ENCODE data around the gene PABPC3. TPM values are rescaled to one million over a fixed set of nuclear protein-coding genes. Genes with fewer than 3 reads are reported as not detected.

Gene PABPC3
- total and polyA plus RNA-seq, 2 donors (not counting 1 experiment from before 2014, with no cell fraction given), result 0.17 to 0.27 TPM

DNA sequence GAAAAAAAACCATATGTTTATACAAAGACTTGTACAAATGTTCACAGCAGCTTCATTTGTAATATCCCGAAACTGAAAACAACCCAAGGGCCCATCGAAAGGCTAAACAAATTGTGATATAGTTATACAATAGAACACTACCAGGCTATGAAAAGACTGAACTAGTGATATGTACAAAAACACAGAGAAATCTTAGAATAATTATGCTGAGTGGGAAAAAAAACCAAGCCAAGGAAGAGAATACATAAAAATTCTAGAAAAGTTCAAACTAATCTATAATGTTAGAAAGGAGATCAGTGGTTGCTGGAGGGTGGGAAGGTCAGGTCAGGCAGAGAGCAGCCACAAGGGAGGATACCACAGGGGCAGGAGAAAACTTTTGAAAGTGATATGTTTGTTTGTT is 7.8 kb downstream of the PABPC3 start:
- TF ChIP-seq EZH2 (IDR thresholded peaks at IDR 0.05; ENCODE audit: low read length, missing control alignments), result no peak
- TF ChIP-seq, protein P1, sequence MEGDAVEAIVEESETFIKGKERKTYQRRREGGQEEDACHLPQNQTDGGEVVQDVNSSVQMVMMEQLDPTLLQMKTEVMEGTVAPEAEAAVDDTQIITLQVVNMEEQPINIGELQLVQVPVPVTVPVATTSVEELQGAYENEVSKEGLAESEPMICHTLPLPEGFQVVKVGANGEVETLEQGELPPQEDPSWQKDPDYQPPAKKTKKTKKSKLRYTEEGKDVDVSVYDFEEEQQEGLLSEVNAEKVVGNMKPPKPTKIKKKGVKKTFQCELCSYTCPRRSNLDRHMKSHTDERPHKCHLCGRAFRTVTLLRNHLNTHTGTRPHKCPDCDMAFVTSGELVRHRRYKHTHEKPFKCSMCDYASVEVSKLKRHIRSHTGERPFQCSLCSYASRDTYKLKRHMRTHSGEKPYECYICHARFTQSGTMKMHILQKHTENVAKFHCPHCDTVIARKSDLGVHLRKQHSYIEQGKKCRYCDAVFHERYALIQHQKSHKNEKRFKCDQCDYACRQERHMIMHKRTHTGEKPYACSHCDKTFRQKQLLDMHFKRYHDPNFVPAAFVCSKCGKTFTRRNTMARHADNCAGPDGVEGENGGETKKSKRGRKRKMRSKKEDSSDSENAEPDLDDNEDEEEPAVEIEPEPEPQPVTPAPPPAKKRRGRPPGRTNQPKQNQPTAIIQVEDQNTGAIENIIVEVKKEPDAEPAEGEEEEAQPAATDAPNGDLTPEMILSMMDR (conservative IDR thresholded peaks at IDR 0.05 in 1 of 2, IDR thresholded peaks at IDR 0.05 in 1 of 2; ENCODE audit: low read depth in 1 of 2, low read length in 2 of 2), result no peak
- H3K79me2 ChIP-seq (ENCODE audit: control insufficient read depth, insufficient read depth, low read length), result no peaks in the 10 kb centered on the region

GRCh38 chr13:25109341-25109740 is 13.4 kb downstream of the PABPC3 start:
- H3K9ac ChIP-seq (ENCODE audit: insufficient read depth, low read length), result no peak overlapping the region
- H3K4me2 ChIP-seq (ENCODE audit: extremely low read depth, insufficient read depth, low read length), result no peak overlapping the region
- no peaks in the 10 kb centered on the region for H4K20me1 ChIP-seq (ENCODE audit: control insufficient read depth, extremely low read depth, insufficient read depth, low read length)
- TF ChIP-seq EZH2 (IDR thresholded peaks at IDR 0.05; ENCODE audit: low read length, missing control alignments), result no peak
- TF ChIP-seq, protein P1 (conservative IDR thresholded peaks at IDR 0.05 in 1 of 2, IDR thresholded peaks at IDR 0.05 in 1 of 2; ENCODE audit: low read depth in 1 of 2, low read length in 2 of 2), result no peak
- H3K79me2 ChIP-seq (ENCODE audit: control insufficient read depth, insufficient read depth, low read length), result no peaks in the 10 kb centered on the region
- peak in 1 of 2 donors; percentile 12 for DNase-seq (ENCODE audit: low read depth in 2 of 2)
- H3K4me3 ChIP-seq (replicated peaks in 1 of 4; ENCODE audit: control extremely low read depth in 1 of 4, insufficient read depth in 1 of 4, low read depth in 3 of 4, low read length in 4 of 4), result no peak overlapping the region
- no peaks in the 10 kb centered on the region for H3K4me1 ChIP-seq (ENCODE audit: control insufficient read depth, extremely low read depth, insufficient read depth, low read length)
- no peaks in the 10 kb centered on the region for H3K36me3 ChIP-seq (ENCODE audit: control insufficient read depth, insufficient read depth, low read length)
- H3K27ac ChIP-seq (ENCODE audit: insufficient read depth, low read length), result no peak overlapping the region
- no peaks in the 10 kb centered on the region for H3K27me3 ChIP-seq (ENCODE audit: control insufficient read depth, insufficient read depth, low read length)
- H2AFZ ChIP-seq (ENCODE audit: low read length), result no peak overlapping the region
- H3K9me3 ChIP-seq (ENCODE audit: control insufficient read depth, insufficient read depth, low read depth, low read length), result no peaks in the 10 kb centered on the region

More for the DNA sequence above, 7.8 kb downstream of the PABPC3 start:
- Histone ChIP-seq H3K4me1 (ENCODE audit: control insufficient read depth, extremely low read depth, insufficient read depth, low read length) (no peaks in the 10 kb centered on the region), H3K9me3 (ENCODE audit: control insufficient read depth, insufficient read depth, low read depth, low read length) (no peaks in the 10 kb centered on the region), H3K27ac (ENCODE audit: insufficient read depth, low read length) (no peak overlapping the region), H3K9ac (ENCODE audit: insufficient read depth, low read length) (no peak overlapping the region), H3K27me3 (ENCODE audit: control insufficient read depth, insufficient read depth, low read length) (no peaks in the 10 kb centered on the region), H3K36me3 (ENCODE audit: control insufficient read depth, insufficient read depth, low read length) (no peaks in the 10 kb centered on the region), H3K4me2 (ENCODE audit: extremely low read depth, insufficient read depth, low read length) (no peak overlapping the region), H3K4me3 (replicated peaks in 1 of 4; ENCODE audit: control extremely low read depth in 1 of 4, insufficient read depth in 1 of 4, low read depth in 3 of 4, low read length in 4 of 4) (no peak overlapping the region), H2AFZ (ENCODE audit: low read length) (no peak overlapping the region), H4K20me1 (ENCODE audit: control insufficient read depth, extremely low read depth, insufficient read depth, low read length) (no peaks in the 10 kb centered on the region)
- DNase-seq (ENCODE audit: low read depth in 2 of 2), result no peak

DNA sequence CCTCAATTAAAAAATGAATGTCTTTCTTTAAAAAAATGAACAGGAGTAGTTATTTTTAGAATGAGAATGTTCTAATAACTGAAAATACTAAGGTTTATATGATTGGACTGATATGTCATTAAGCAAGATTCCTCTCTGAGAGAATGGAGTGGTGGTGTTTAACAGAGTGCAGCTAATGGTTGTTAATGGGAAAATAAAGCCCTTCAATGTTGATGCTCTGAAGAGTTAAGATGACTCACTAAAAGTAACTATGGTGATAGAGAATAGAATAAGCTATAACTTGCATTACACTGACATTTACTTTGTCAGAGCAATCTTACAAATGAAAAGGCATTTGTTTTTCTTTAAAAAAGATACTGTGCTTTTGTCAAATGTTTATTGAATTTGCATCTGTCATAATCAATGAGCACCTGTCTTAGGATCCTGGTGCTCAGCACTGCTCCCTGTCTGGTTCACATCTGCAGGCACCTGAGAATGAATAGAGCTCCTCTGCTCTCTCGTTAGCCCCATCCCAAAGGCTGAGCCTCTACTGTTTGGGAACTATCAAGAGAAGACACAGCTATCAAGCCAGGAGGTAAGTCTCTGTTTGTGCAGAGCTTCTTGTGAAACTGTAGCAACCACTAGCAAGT is 15.1 kb downstream of the PABPC3 start:
- Histone ChIP-seq H3K36me3 (ENCODE audit: control insufficient read depth, insufficient read depth, low read length) (no peaks in the 10 kb centered on the region), H3K27me3 (ENCODE audit: control insufficient read depth, insufficient read depth, low read length) (no peaks in the 10 kb centered on the region), H3K4me1 (ENCODE audit: control insufficient read depth, extremely low read depth, insufficient read depth, low read length) (no peaks in the 10 kb centered on the region), H3K79me2 (ENCODE audit: control insufficient read depth, insufficient read depth, low read length) (no peaks in the 10 kb centered on the region), H4K20me1 (ENCODE audit: control insufficient read depth, extremely low read depth, insufficient read depth, low read length) (no peaks in the 10 kb centered on the region), H3K9me3 (ENCODE audit: control insufficient read depth, insufficient read depth, low read depth, low read length) (no peaks in the 10 kb centered on the region), H3K9ac (ENCODE audit: insufficient read depth, low read length) (no peak overlapping the region), H3K4me2 (ENCODE audit: extremely low read depth, insufficient read depth, low read length) (no peak overlapping the region), H2AFZ (ENCODE audit: low read length) (no peak overlapping the region), H3K27ac (ENCODE audit: insufficient read depth, low read length) (no peak overlapping the region), H3K4me3 (replicated peaks in 1 of 4; ENCODE audit: control extremely low read depth in 1 of 4, insufficient read depth in 1 of 4, low read depth in 3 of 4, low read length in 4 of 4) (no peak overlapping the region)
- no peak for DNase-seq (ENCODE audit: low read depth in 2 of 2)
- TF ChIP-seq, protein P1 (conservative IDR thresholded peaks at IDR 0.05 in 1 of 2, IDR thresholded peaks at IDR 0.05 in 1 of 2; ENCODE audit: low read depth in 1 of 2, low read length in 2 of 2), result no peak
- TF ChIP-seq EZH2 (IDR thresholded peaks at IDR 0.05; ENCODE audit: low read length, missing control alignments), result no peak

Measured in fibroblast of lung (primary cell).